Endodermal cell (in vitro differentiated cells): ENCODE data around the gene SYT2. TPM values are rescaled to one million over a fixed set of nuclear protein-coding genes. Genes with fewer than 3 reads are reported as not detected.

Experiments
- DNase-seq: peaks from one replicate; pipeline ENCODE4 v3.0.0-alpha.2; 2017
- H3K27ac ChIP-seq: 2 replicates; pipeline ENCODE4 v1.5.1; 2013; ENCODE audit warnings: mild to moderate bottlenecking, low read depth, low read length, moderate library complexity
- H3K27me3 ChIP-seq: 2 replicates; pipeline ENCODE4 v1.6.1; 2013; ENCODE audit warnings: mild to moderate bottlenecking, low read length, moderate library complexity; ENCODE audit not compliant: insufficient read depth, control insufficient read depth, poor library complexity, severe bottlenecking
- H3K36me3 ChIP-seq: 2 replicates; pipeline ENCODE4 v1.7.0; 2013; ENCODE audit warnings: mild to moderate bottlenecking, low read length, moderate library complexity; ENCODE audit not compliant: control insufficient read depth, insufficient read depth
- H3K4me1 ChIP-seq: one replicate; pipeline ENCODE4 v1.7.0; 2013; ENCODE audit warnings: low read length; ENCODE audit not compliant: control insufficient read depth, insufficient read depth
- H3K4me3 ChIP-seq: 2 replicates; pipeline ENCODE4 v1.5.1; 2013; ENCODE audit warnings: mild to moderate bottlenecking, low read length, moderate library complexity
- H3K9ac ChIP-seq: 2 replicates; pipeline ENCODE4 v1.6.1; 2013; ENCODE audit warnings: mild to moderate bottlenecking, low read length, moderate library complexity; ENCODE audit not compliant: poor library complexity, severe bottlenecking; ENCODE audit errors: extremely low read depth
- H3K9me3 ChIP-seq: 2 replicates; pipeline ENCODE4 v1.6.1; 2013; ENCODE audit warnings: mild to moderate bottlenecking, low read length, moderate library complexity; ENCODE audit not compliant: control insufficient read depth
- H3K27ac Mint-ChIP-seq: 2 replicates; pipeline ENCODE4 v1.8.0; 2020; ENCODE audit warnings: mixed read lengths
- H3K27me3 Mint-ChIP-seq: 2 replicates; pipeline ENCODE4 v1.8.0; 2021; ENCODE audit warnings: mild to moderate bottlenecking, mixed read lengths; ENCODE audit not compliant: insufficient read depth
- H3K36me3 Mint-ChIP-seq: 2 replicates; pipeline ENCODE4 v1.8.0; 2020; ENCODE audit warnings: low read depth, mixed read lengths
- H3K4me1 Mint-ChIP-seq: 2 replicates; pipeline ENCODE4 v1.8.0; 2020; ENCODE audit warnings: mixed read lengths
- H3K4me3 Mint-ChIP-seq: 2 replicates; pipeline ENCODE4 v1.8.0; 2020; ENCODE audit warnings: mild to moderate bottlenecking, moderate library complexity, mixed read lengths
- H3K9me3 Mint-ChIP-seq: 2 replicates; pipeline ENCODE4 v1.8.0; 2020; ENCODE audit warnings: mild to moderate bottlenecking, mixed read lengths
- CTCF ChIP-seq: fragments of 200-600 bp; sonication (generic); conservative IDR thresholded peaks from 2 replicates; pipeline ENCODE4 v1.5.0; 2021; ENCODE audit warnings: antibody characterized with exemption, mild to moderate bottlenecking
- WGBS, 2 experiments: methylation state at CpG; one replicate each; pipeline versions ENCODE4 v1.1.5 to v1.1.7; 2013; ENCODE audit warnings: missing lambda C conversion rate in 2 of 2, mixed read lengths in 1 of 2; ENCODE audit not compliant: insufficient coverage in 1 of 2, insufficient read length in 1 of 2; 5-methylcytosine and 5-hydroxymethylcytosine counted together
- total RNA-seq, 2 donors: library from RNA; stranded (reverse); fragmentation: NEBNext Ultra II Directional in 1 of 2; extraction: Animal tissue kit (Norgen Biotek cat#: 25700) in 1 of 2; gene quantifications; 2 replicates in 1 of 2; 3 replicates in 1 of 2; pipeline ENCODE4 v1.2.1, GENCODE V29; 2021

SYT2 gene
- total RNA-seq, 2 donors from 2014 or later, result 2.9 to 4.4 TPM

GRCh38 chr1:202656057-202656456 lies 54.2 kb downstream of the SYT2 start:
- Mint-ChIP-seq H3K36me3 (no peaks in the 10 kb centered on the region), H3K27ac (no peak overlapping the region), H3K9me3 (no peaks in the 10 kb centered on the region), H3K4me3 (no peak overlapping the region), H3K4me1 (no peaks in the 10 kb centered on the region), H3K27me3 (peaks cover 12% of the 10 kb centered on the region)
- peak; percentile 77 for TF ChIP-seq CTCF
- Histone ChIP-seq H3K27me3 (peaks cover 4% of the 10 kb centered on the region), H3K9me3 (no peaks in the 10 kb centered on the region), H3K4me1 (no peaks in the 10 kb centered on the region), H3K4me3 (no peak overlapping the region), H3K36me3 (no peaks in the 10 kb centered on the region), H3K9ac (no peak overlapping the region), H3K27ac (no peak overlapping the region)
- WGBS, 2 experiments, result 62 to 64% methylated on average over 7 to 10 of the region's 10 CpGs
- DNase-seq, result peak; percentile 85

GRCh38 chr1:202654079-202654478 lies 56.2 kb downstream of the SYT2 start:
- no peak for TF ChIP-seq CTCF
- peaks cover 2% of the 10 kb centered on the region for H3K4me1 Mint-ChIP-seq
- H3K9ac ChIP-seq, result no peak overlapping the region
- peaks cover 10% of the 10 kb centered on the region for H3K27me3 ChIP-seq
- H3K27ac Mint-ChIP-seq, result no peak overlapping the region
- 72 to 76% methylated on average over 6 of the region's 6 CpGs for WGBS, 2 experiments
- no peaks in the 10 kb centered on the region for H3K9me3 ChIP-seq
- no peaks in the 10 kb centered on the region for H3K36me3 ChIP-seq
- no peaks in the 10 kb centered on the region for H3K4me1 ChIP-seq
- no peak overlapping the region for H3K4me3 Mint-ChIP-seq
- no peak for DNase-seq
- no peak overlapping the region for H3K27ac ChIP-seq
- H3K4me3 ChIP-seq, result no peak overlapping the region
- H3K9me3 Mint-ChIP-seq, result no peaks in the 10 kb centered on the region
- no peaks in the 10 kb centered on the region for H3K36me3 Mint-ChIP-seq
- H3K27me3 Mint-ChIP-seq, result peaks cover 20% of the 10 kb centered on the region

- peak; percentile 53 for TF ChIP-seq CTCF
- Histone ChIP-seq H3K27ac (no peak overlapping the region), H3K27me3 (peaks cover 15% of the 10 kb centered on the region), H3K36me3 (no peaks in the 10 kb centered on the region), H3K4me1 (peaks cover 3% of the 10 kb centered on the region), H3K9me3 (no peaks in the 10 kb centered on the region), H3K4me3 (no peak overlapping the region), H3K9ac (no peak overlapping the region)
- H3K27ac Mint-ChIP-seq, result no peak overlapping the region
- H3K36me3 Mint-ChIP-seq, result no peaks in the 10 kb centered on the region
- H3K4me3 Mint-ChIP-seq, result no peak overlapping the region
- WGBS, 2 experiments, result 85 to 86% methylated on average over 7 to 15 of the region's 15 CpGs
- H3K4me1 Mint-ChIP-seq, result peaks cover 19% of the 10 kb centered on the region
- peaks cover 44% of the 10 kb centered on the region for H3K27me3 Mint-ChIP-seq
- H3K9me3 Mint-ChIP-seq, result no peaks in the 10 kb centered on the region
- no peak for DNase-seq
Measured at GRCh38 chr1:202649553-202650392, 60.5 kb downstream of the SYT2 start.
